ENCODE results near the gene GDNF. TPM values are rescaled to one million over a fixed set of nuclear protein-coding genes. Genes with fewer than 3 reads are reported as not detected.

The GDNF gene
- total and polyA plus RNA-seq, 4 donors = 0.09 to 0.25 TPM; not detected in 2

- Histone ChIP-seq H3K36me3 (ENCODE audit: control insufficient read depth in 4 of 4, insufficient read depth in 3 of 4, low read depth in 1 of 4, low read length in 3 of 4) (no peaks in the 10 kb centered on the region), H3K9ac (ENCODE audit: low read depth in 1 of 2, low read length in 2 of 2) (no peak overlapping the region), H3K4me1 (ENCODE audit: control insufficient read depth in 4 of 4, insufficient read depth in 4 of 4, low read length in 3 of 4) (peaks cover 0 to 8% (median 3%) of the 10 kb centered on the region in 4 donors), H3K27me3 (ENCODE audit: control insufficient read depth in 4 of 4, insufficient read depth in 4 of 4, low read length in 3 of 4) (no peaks in the 10 kb centered on the region), H3K9me3 (ENCODE audit: control insufficient read depth in 4 of 4, low read length in 3 of 4) (no peaks in the 10 kb centered on the region), H3K27ac (ENCODE audit: low read depth in 1 of 2, low read length in 2 of 2) (peak overlapping the region in 1 of 2 donors; percentile 61), H3K4me3 (ENCODE audit: low read depth in 1 of 3, low read length in 3 of 3) (no peak overlapping the region)
- TF ChIP-seq RXRA (IDR thresholded peaks at IDR 0.05) (peak; percentile 75 to 76), HNF4A (conservative IDR thresholded peaks at IDR 0.05) (peak; percentile 49 to 50), REST (IDR thresholded peaks at IDR 0.05) (no peak), RAD21 (IDR thresholded peaks at IDR 0.05) (peak in 1 of 2 donors; percentile 3), SP1 (IDR thresholded peaks at IDR 0.05) (peak; percentile 54)
- no peak for DNase-seq (ENCODE audit: low spot score)
- WGBS = 11% methylated on average over 3 of the region's 3 CpGs
These were observed 42.8 kb upstream of the GDNF start for GRCh38 chr5:37882636-37883035.

GRCh38 chr5:37881359-37881758, 41.5 kb upstream of the GDNF start:
- no peak overlapping the region for H3K9ac ChIP-seq (ENCODE audit: low read depth in 1 of 2, low read length in 2 of 2)
- WGBS = 96% methylated on average over 3 of the region's 3 CpGs
- no peak for DNase-seq (ENCODE audit: low spot score)
- no peak for TF ChIP-seq HNF4G (IDR thresholded peaks at IDR 0.05)
- TF ChIP-seq FOXA2 (IDR thresholded peaks at IDR 0.05) = no peak
- TF ChIP-seq NR2F2 (IDR thresholded peaks at IDR 0.05) = no peak
- TF ChIP-seq FOXA1 (IDR thresholded peaks at IDR 0.05) = no peak
- TF ChIP-seq RXRA (IDR thresholded peaks at IDR 0.05) = no peak
- no peak for TF ChIP-seq GABPA (IDR thresholded peaks at IDR 0.05 in 1 of 2, conservative IDR thresholded peaks at IDR 0.05 in 1 of 2)
- no peak for TF ChIP-seq RAD21 (IDR thresholded peaks at IDR 0.05)
- no peak for TF ChIP-seq MAX (IDR thresholded peaks at IDR 0.05)
- no peak for TF ChIP-seq TAF1 (conservative IDR thresholded peaks at IDR 0.05)
- no peak for TF ChIP-seq SP1 (IDR thresholded peaks at IDR 0.05)
- no peak for TF ChIP-seq EGR1 (IDR thresholded peaks at IDR 0.05; ENCODE audit: low read depth in 2 of 2)
- TF ChIP-seq ZBTB33 (IDR thresholded peaks at IDR 0.05) = no peak
- TF ChIP-seq JUND (IDR thresholded peaks at IDR 0.05) = no peak
- TF ChIP-seq REST (IDR thresholded peaks at IDR 0.05) = no peak
- TF ChIP-seq YY1 (IDR thresholded peaks at IDR 0.05) = no peak
- no peak for TF ChIP-seq CTCF (IDR thresholded peaks at IDR 0.05; ENCODE audit: low read depth, low read length, missing input control)
- TF ChIP-seq HNF4A (conservative IDR thresholded peaks at IDR 0.05) = no peak
- no peaks in the 10 kb centered on the region for H3K27me3 ChIP-seq (ENCODE audit: control insufficient read depth in 4 of 4, insufficient read depth in 4 of 4, low read length in 3 of 4)
- H3K4me3 ChIP-seq (ENCODE audit: low read depth in 1 of 3, low read length in 3 of 3) = no peak overlapping the region
- H3K9me3 ChIP-seq (ENCODE audit: control insufficient read depth in 4 of 4, low read length in 3 of 4) = no peaks in the 10 kb centered on the region
- no peaks in the 10 kb centered on the region for H3K36me3 ChIP-seq (ENCODE audit: control insufficient read depth in 4 of 4, insufficient read depth in 3 of 4, low read depth in 1 of 4, low read length in 3 of 4)
- no peak overlapping the region for H3K27ac ChIP-seq (ENCODE audit: low read depth in 1 of 2, low read length in 2 of 2)
- peaks cover 0 to 8% (median 3%) of the 10 kb centered on the region in 4 donors for H3K4me1 ChIP-seq (ENCODE audit: control insufficient read depth in 4 of 4, insufficient read depth in 4 of 4, low read length in 3 of 4)

Data from liver (tissue), 9 donors.